NB4 (cell line): ENCODE results near the gene DEAF1.
A peak's percentile ranks its signal among the peaks of the same experiment; 100 is the strongest.
"Not testable (repeated sequence)": the region's sequence is repeated elsewhere in the genome, so short reads cannot be mapped to it uniquely, and the experiment has no call there.

Experiments used
- DNase-seq: peaks from one replicate; pipeline ENCODE4 v3.0.0; 2010; ENCODE audit warnings: low read depth
- H3K4me3 ChIP-seq: one replicate; pipeline ENCODE4 v1.5.1; 2011; ENCODE audit warnings: mild to moderate bottlenecking, low read depth, low read length, moderate library complexity
- MYC ChIP-seq: IDR thresholded peaks from 2 replicates; pipeline ENCODE4 v1.6.1; 2011; ENCODE audit warnings: low read depth, low read length
- POLR2A ChIP-seq: IDR thresholded peaks from 2 replicates; pipeline ENCODE4 v1.6.1; 2011; ENCODE audit warnings: mild to moderate bottlenecking; ENCODE audit not compliant: insufficient read length; ENCODE audit errors: extremely low read depth
- TF ChIP-seq, protein P1 (sequence below): IDR thresholded peaks from 2 replicates; pipeline ENCODE4 v1.6.1; 2011; ENCODE audit warnings: low read depth, low read length
- TF ChIP-seq, protein P2 (sequence below): IDR thresholded peaks from one replicate; pipeline ENCODE4 v1.5.1; 2012; ENCODE audit warnings: low read depth, low read length

DEAF1 gene

DNA sequence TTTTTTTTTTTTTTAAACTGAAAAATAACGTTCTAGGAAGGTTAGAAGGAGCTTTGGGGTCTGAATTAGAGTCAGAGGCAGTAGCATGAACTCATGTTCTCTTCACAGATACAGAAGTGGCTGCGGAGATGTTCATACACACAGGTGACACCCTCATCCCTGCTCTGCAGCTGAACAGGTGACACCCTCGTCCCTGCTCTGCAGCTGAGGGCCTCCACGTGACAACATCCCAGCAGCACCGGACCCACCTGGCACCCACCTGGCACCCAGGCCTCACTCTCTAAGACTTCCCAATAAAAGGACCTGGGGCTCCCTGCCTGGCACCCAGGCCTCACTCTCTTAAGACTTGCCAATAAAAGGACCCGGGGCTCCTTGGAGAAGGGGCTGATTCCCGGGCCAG, 38.2 kb downstream of the DEAF1 start:
- TF ChIP-seq POLR2A: no peak
- TF ChIP-seq MYC: no peak
- TF ChIP-seq, protein P1, sequence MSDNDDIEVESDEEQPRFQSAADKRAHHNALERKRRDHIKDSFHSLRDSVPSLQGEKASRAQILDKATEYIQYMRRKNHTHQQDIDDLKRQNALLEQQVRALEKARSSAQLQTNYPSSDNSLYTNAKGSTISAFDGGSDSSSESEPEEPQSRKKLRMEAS: no peak
- TF ChIP-seq, protein P2, sequence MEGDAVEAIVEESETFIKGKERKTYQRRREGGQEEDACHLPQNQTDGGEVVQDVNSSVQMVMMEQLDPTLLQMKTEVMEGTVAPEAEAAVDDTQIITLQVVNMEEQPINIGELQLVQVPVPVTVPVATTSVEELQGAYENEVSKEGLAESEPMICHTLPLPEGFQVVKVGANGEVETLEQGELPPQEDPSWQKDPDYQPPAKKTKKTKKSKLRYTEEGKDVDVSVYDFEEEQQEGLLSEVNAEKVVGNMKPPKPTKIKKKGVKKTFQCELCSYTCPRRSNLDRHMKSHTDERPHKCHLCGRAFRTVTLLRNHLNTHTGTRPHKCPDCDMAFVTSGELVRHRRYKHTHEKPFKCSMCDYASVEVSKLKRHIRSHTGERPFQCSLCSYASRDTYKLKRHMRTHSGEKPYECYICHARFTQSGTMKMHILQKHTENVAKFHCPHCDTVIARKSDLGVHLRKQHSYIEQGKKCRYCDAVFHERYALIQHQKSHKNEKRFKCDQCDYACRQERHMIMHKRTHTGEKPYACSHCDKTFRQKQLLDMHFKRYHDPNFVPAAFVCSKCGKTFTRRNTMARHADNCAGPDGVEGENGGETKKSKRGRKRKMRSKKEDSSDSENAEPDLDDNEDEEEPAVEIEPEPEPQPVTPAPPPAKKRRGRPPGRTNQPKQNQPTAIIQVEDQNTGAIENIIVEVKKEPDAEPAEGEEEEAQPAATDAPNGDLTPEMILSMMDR: no peak
- no peak for DNase-seq
- no peak overlapping the region for H3K4me3 ChIP-seq

GRCh38 chr11:656426-656825, 38.6 kb downstream of the DEAF1 start:
- no peak overlapping the region for H3K4me3 ChIP-seq
- TF ChIP-seq POLR2A (no peak), MYC (no peak)
- TF ChIP-seq, protein P2: no peak
- TF ChIP-seq, protein P1: no peak
- DNase-seq: no peak

DNA sequence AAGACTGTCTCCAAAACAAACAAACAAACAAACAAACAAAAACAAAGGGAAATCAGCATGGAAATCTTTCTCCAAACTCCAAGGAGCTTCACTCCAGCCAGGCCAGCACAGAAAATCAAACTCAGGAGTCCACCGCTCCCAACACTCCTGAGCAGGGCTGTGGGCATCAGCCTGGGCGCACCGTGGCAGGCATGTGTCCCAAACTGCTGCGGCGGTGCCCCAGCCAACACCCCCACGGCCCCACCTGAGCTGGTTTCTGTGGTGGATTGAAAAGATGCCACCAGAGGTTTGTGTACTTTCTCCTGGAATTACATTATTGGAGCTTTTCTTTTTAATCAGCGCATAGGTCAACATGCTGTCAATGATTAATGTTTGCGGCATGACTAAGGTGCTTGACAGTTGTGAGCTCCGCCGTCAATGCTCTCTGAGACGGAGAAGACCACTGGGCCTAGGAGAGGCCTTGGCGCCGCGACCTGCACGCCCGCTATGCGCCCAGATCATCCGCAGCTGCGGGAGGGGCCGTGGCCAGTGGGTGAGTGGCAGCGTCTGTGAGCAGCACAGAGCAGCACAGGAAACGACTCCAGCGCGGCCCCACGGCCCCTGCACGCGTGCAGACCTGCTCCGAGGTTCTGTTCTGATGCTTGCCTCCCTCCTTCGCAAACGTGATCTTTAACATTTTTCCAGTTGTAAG, 39.8 kb downstream of the DEAF1 start:
- H3K4me3 ChIP-seq: no peak overlapping the region
- TF ChIP-seq MYC: no peak
- TF ChIP-seq POLR2A: no peak
- TF ChIP-seq, protein P1: no peak
- TF ChIP-seq, protein P2: no peak
- DNase-seq: no peak

GRCh38 chr11:654444-654843, 40.6 kb downstream of the DEAF1 start:
- not testable (repeated sequence) for DNase-seq, H3K4me3 ChIP-seq

DNA sequence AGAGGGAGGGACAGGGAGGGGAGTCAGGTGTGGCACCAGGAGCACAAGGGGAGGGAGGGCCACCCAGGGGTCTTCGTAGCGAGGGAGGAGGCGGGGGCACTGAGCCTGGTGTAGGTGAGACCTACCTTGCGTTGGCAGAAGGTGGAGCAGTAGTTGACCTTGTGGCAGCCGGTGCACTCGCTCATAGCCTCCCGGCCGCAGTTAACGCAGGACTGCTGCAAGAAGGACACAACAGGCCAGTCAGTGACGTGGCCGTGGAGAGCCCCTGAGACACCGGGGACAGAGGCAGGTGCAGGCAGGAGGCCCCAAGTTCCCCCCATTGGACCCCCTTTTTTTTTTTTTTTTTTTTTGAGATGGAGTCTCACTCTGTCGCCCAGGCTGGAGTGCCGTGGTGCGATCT, 41.2 kb downstream of the DEAF1 start:
- H3K4me3 ChIP-seq: no peak overlapping the region
- TF ChIP-seq, protein P1: no peak
- TF ChIP-seq POLR2A (no peak), MYC (no peak)
- TF ChIP-seq, protein P2: no peak
- no peak for DNase-seq

- not testable (repeated sequence) for H3K4me3 ChIP-seq
- peak; percentile 23 for DNase-seq
These were observed 41.9 kb downstream of the DEAF1 start for GRCh38 chr11:653136-653535.

DNA sequence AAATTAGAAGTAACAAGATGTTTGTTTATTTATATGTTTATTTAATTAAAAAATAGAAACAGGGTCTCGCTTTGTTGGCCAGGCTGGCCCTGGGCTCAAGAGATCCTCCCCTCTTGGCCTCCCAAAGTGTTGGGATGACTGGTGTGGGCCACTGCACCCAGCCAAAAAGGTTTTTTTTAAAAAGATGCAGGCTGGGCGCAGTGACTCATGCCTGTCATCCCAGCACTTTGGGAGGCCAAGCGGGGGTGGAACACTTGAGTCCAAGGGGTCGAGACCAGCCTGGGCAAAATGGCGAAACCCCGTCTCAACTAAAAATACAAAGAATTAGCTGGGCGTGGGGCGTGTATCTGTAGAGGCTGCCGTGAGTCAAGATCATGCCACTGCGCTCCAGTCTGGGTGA, 44.5 kb downstream of the DEAF1 start:
- no peak for TF ChIP-seq MYC
- TF ChIP-seq POLR2A: no peak
- TF ChIP-seq, protein P2: no peak
- TF ChIP-seq, protein P1: no peak
- no peak for DNase-seq
- H3K4me3 ChIP-seq: no peak overlapping the region

- DNase-seq, H3K4me3 ChIP-seq: not testable (repeated sequence)
These were observed 47.3 kb downstream of the DEAF1 start for GRCh38 chr11:647672-648158.
